NCI-H1417 (cell line): ENCODE results near the gene ASPDH.

Experiments
- DNase-seq, 3 experiments: peaks; one replicate each; lab custom pipeline; 2025; lab: John Stamatoyannopoulos, UW

ASPDH gene

GRCh38 chr19:50513746-50514345 is at the start of gene ASPDH:
Gene ASPDH, minus strand, starts transcription at chr19:50513913. Its CDS starts 90 bp downstream, at chr19:50513823.
- DNase-seq: peak in 1 of 3 experiments; percentile 36

GRCh38 chr19:50562996-50563395 is 49.3 kb upstream of the ASPDH start:
- DNase-seq: peak in 1 of 3 experiments; percentile 2

- peak in 1 of 3 experiments; percentile 6 for DNase-seq
These were observed 48.6 kb upstream of the ASPDH start for GRCh38 chr19:50562329-50562728.

GRCh38 chr19:50559636-50560035 is 45.9 kb upstream of the ASPDH start:
- DNase-seq: no peak

GRCh38 chr19:50558449-50558848 is 44.7 kb upstream of the ASPDH start:
- no peak for DNase-seq

- no peak for DNase-seq
These were observed 44.3 kb upstream of the ASPDH start for GRCh38 chr19:50558039-50558438.

- DNase-seq: no peak
These were observed 43.4 kb upstream of the ASPDH start for GRCh38 chr19:50557009-50557613.

- DNase-seq: peak; percentile 6 to 85 (median 71)
These were observed 42.7 kb upstream of the ASPDH start for GRCh38 chr19:50556282-50557008.

- DNase-seq: peak in 2 of 3 experiments; percentile 26 to 46
These were observed 42.0 kb upstream of the ASPDH start for GRCh38 chr19:50555450-50556281.

- DNase-seq: no peak
These were observed 41.3 kb upstream of the ASPDH start for GRCh38 chr19:50555033-50555432.

GRCh38 chr19:50554212-50554611 is 40.5 kb upstream of the ASPDH start:
- DNase-seq: no peak

GRCh38 chr19:50553134-50553703 is 39.5 kb upstream of the ASPDH start:
- no peak for DNase-seq

GRCh38 chr19:50552540-50552939 is 38.8 kb upstream of the ASPDH start:
- DNase-seq: no peak

GRCh38 chr19:50551715-50552187 is 38.0 kb upstream of the ASPDH start:
- DNase-seq: peak in 2 of 3 experiments; percentile 30 to 62

- no peak for DNase-seq
These were observed 37.5 kb upstream of the ASPDH start for GRCh38 chr19:50551034-50551714.

- DNase-seq: no peak
These were observed 36.9 kb upstream of the ASPDH start for GRCh38 chr19:50550594-50550966.

- no peak for DNase-seq
These were observed 36.3 kb upstream of the ASPDH start for GRCh38 chr19:50549927-50550593.

GRCh38 chr19:50549059-50549926 is 35.6 kb upstream of the ASPDH start:
- no peak for DNase-seq

- DNase-seq: no peak
These were observed 34.7 kb upstream of the ASPDH start for GRCh38 chr19:50548191-50549058.
